Endothelial cell of umbilical vein (primary cell): Measurements from ENCODE around the gene PLEKHA6.

Experiments
- EZH2 ChIP-seq: IDR thresholded peaks from 2 replicates; pipeline ENCODE4 v1.6.1; 2012; ENCODE audit warnings: borderline replicate concordance, low read depth, mild to moderate bottlenecking, moderate library complexity, low read length, inconsistent platforms; ENCODE audit not compliant: severe bottlenecking
- FOS ChIP-seq: IDR thresholded peaks from 2 replicates; pipeline ENCODE4 v1.6.1; 2011; ENCODE audit warnings: mild to moderate bottlenecking, low read length, moderate library complexity, borderline replicate concordance; ENCODE audit not compliant: insufficient read depth
- GATA2 ChIP-seq: IDR thresholded peaks from 2 replicates; pipeline ENCODE4 v1.7.0; 2011; ENCODE audit warnings: low read depth, mild to moderate bottlenecking, moderate library complexity, mixed read lengths, low read length; ENCODE audit not compliant: insufficient read length, insufficient read depth
- JUN ChIP-seq: IDR thresholded peaks from 2 replicates; pipeline ENCODE4 v1.6.1; 2011; ENCODE audit warnings: borderline replicate concordance, low read depth; ENCODE audit not compliant: insufficient read length, insufficient read depth
- MYC ChIP-seq: IDR thresholded peaks from one replicate; pipeline ENCODE4 v1.6.1; 2011; ENCODE audit warnings: mild to moderate bottlenecking, low read depth, low read length
- POLR2A ChIP-seq: IDR thresholded peaks from 2 replicates; pipeline ENCODE4 v1.6.1; 2012; ENCODE audit warnings: low read depth, mild to moderate bottlenecking, control low read depth, low read length
- POLR2AphosphoS5 ChIP-seq: IDR thresholded peaks from 2 replicates; pipeline ENCODE4 v1.6.1; 2012; ENCODE audit warnings: low read depth, mild to moderate bottlenecking, control low read depth, low read length, moderate library complexity; ENCODE audit not compliant: insufficient read depth
- TF ChIP-seq, protein P1 (sequence below), 2 donors: IDR thresholded peaks; 1 replicate in 1 of 2; 2 replicates in 1 of 2; pipeline ENCODE4 v1.5.1; 2011; ENCODE audit warnings: low read length in 2 of 2, mild to moderate bottlenecking in 2 of 2, moderate library complexity in 2 of 2, control low read depth in 1 of 2, inconsistent platforms in 1 of 2, low read depth in 1 of 2; ENCODE audit not compliant: insufficient read depth in 1 of 2; ENCODE audit errors: extremely low read depth in 1 of 2
- TF ChIP-seq, protein P2 (sequence below): IDR thresholded peaks from 2 replicates; pipeline ENCODE4 v1.6.1; 2011; ENCODE audit not compliant: insufficient read depth, insufficient read length

DNA sequence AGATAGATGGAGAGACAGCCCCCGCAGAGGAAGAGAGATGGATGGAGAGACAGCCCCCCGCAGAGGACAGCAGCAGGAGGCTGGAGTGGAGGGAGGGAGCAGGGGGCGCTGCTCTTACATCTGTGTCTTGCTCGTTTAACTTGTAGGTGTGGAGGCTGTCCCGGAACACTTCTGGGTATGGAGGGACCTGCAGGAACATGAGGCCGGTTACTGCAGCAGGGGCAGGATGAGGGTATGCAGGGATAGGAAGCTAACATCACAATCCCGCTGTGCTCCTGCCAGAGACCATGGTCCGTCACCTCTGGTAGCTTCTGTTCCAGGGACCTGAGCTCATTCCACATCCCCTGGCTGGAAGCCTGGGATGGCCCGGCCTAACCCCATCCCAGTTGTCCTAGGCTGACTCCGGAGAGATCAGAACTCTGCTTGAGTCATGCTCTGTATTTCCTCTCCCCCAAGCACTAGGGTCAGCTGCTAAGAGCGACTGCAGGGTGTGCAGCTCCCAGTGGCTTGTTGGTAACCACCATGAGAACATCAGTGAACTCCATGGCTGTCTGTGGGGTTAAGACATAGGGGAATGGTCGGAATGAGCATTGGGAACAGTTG is 109.2 kb downstream of the PLEKHA6 start:
- TF ChIP-seq, protein P1, sequence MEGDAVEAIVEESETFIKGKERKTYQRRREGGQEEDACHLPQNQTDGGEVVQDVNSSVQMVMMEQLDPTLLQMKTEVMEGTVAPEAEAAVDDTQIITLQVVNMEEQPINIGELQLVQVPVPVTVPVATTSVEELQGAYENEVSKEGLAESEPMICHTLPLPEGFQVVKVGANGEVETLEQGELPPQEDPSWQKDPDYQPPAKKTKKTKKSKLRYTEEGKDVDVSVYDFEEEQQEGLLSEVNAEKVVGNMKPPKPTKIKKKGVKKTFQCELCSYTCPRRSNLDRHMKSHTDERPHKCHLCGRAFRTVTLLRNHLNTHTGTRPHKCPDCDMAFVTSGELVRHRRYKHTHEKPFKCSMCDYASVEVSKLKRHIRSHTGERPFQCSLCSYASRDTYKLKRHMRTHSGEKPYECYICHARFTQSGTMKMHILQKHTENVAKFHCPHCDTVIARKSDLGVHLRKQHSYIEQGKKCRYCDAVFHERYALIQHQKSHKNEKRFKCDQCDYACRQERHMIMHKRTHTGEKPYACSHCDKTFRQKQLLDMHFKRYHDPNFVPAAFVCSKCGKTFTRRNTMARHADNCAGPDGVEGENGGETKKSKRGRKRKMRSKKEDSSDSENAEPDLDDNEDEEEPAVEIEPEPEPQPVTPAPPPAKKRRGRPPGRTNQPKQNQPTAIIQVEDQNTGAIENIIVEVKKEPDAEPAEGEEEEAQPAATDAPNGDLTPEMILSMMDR (IDR thresholded peaks at IDR 0.05; ENCODE audit: extremely low read depth in 1 of 2, insufficient read depth in 1 of 2, low read depth in 1 of 2, low read length in 2 of 2) = no peak
- TF ChIP-seq POLR2A = no peak
- TF ChIP-seq POLR2AphosphoS5 = no peak
- TF ChIP-seq MYC = no peak
- no peak for TF ChIP-seq EZH2
- TF ChIP-seq, protein P2, sequence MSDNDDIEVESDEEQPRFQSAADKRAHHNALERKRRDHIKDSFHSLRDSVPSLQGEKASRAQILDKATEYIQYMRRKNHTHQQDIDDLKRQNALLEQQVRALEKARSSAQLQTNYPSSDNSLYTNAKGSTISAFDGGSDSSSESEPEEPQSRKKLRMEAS = no peak
- no peak for TF ChIP-seq JUN
- TF ChIP-seq FOS = no peak
- TF ChIP-seq GATA2 = no peak
